ENCODE measurements around the gene EBNA1BP2.

The EBNA1BP2 gene

GRCh38 chr1:43174873-43175272 lies 2.8 kb upstream of the EBNA1BP2 start:
- H3K9ac ChIP-seq (ENCODE audit: low read length in 5 of 5): no peak overlapping the region
- no peak overlapping the region for H3K4me3 ChIP-seq (ENCODE audit: low read depth in 1 of 5, low read length in 5 of 5)
- no peak overlapping the region for H3K27ac ChIP-seq (ENCODE audit: low read depth, low read length)
- H3K4me1 ChIP-seq (ENCODE audit: control insufficient read depth in 5 of 5, insufficient read depth in 5 of 5, low read length in 5 of 5): peaks cover 5 to 16% (median 15%) of the 10 kb centered on the region in 5 donors
- peaks cover 0 to 9% (median 3%) of the 10 kb centered on the region in 5 donors for H3K36me3 ChIP-seq (ENCODE audit: control insufficient read depth in 5 of 5, insufficient read depth in 5 of 5, low read length in 5 of 5)
- H3K9me3 ChIP-seq (ENCODE audit: control insufficient read depth in 5 of 5, low read length in 5 of 5): no peaks in the 10 kb centered on the region
- H3K27me3 ChIP-seq (ENCODE audit: control insufficient read depth in 5 of 5, insufficient read depth in 4 of 5, low read length in 5 of 5): peaks cover 2 to 12% (median 7%) of the 10 kb centered on the region in 5 donors

- peak overlapping the region; percentile 95 to 99 (median 96) for H3K4me3 ChIP-seq (ENCODE audit: low read depth in 1 of 5, low read length in 5 of 5)
- H3K4me1 ChIP-seq (ENCODE audit: control insufficient read depth in 5 of 5, insufficient read depth in 5 of 5, low read length in 5 of 5): peaks cover 5 to 16% (median 15%) of the 10 kb centered on the region in 5 donors
- no peaks in the 10 kb centered on the region for H3K9me3 ChIP-seq (ENCODE audit: control insufficient read depth in 5 of 5, low read length in 5 of 5)
- peak overlapping the region; percentile 47 for H3K27ac ChIP-seq (ENCODE audit: low read depth, low read length)
- H3K27me3 ChIP-seq (ENCODE audit: control insufficient read depth in 5 of 5, insufficient read depth in 4 of 5, low read length in 5 of 5): peaks cover 2 to 10% (median 7%) of the 10 kb centered on the region in 5 donors
- H3K9ac ChIP-seq (ENCODE audit: low read length in 5 of 5): no peak overlapping the region
- peaks cover 14 to 32% (median 20%) of the 10 kb centered on the region in 5 donors for H3K36me3 ChIP-seq (ENCODE audit: control insufficient read depth in 5 of 5, insufficient read depth in 5 of 5, low read length in 5 of 5)
These were observed 460 bp upstream of the EBNA1BP2 start for GRCh38 chr1:43172527-43172972.

- peaks cover 14 to 44% (median 31%) of the 10 kb centered on the region in 5 donors for H3K36me3 ChIP-seq (ENCODE audit: control insufficient read depth in 5 of 5, insufficient read depth in 5 of 5, low read length in 5 of 5)
- H3K9ac ChIP-seq (ENCODE audit: low read length in 5 of 5): peak overlapping the region; percentile 71 to 89 (median 82)
- H3K4me3 ChIP-seq (ENCODE audit: low read depth in 1 of 5, low read length in 5 of 5): peak overlapping the region; percentile 95 to 99 (median 96)
- peaks cover 5 to 16% (median 15%) of the 10 kb centered on the region in 5 donors for H3K4me1 ChIP-seq (ENCODE audit: control insufficient read depth in 5 of 5, insufficient read depth in 5 of 5, low read length in 5 of 5)
- H3K27ac ChIP-seq (ENCODE audit: low read depth, low read length): peak overlapping the region; percentile 47
- H3K9me3 ChIP-seq (ENCODE audit: control insufficient read depth in 5 of 5, low read length in 5 of 5): no peaks in the 10 kb centered on the region
- H3K27me3 ChIP-seq (ENCODE audit: control insufficient read depth in 5 of 5, insufficient read depth in 4 of 5, low read length in 5 of 5): peaks cover 0 to 5% (median 3%) of the 10 kb centered on the region in 5 donors
These were observed 696 bp downstream of the EBNA1BP2 start for GRCh38 chr1:43171312-43171875.

- H3K36me3 ChIP-seq (ENCODE audit: control insufficient read depth in 5 of 5, insufficient read depth in 5 of 5, low read length in 5 of 5): peaks cover 36 to 71% (median 61%) of the 10 kb centered on the region in 5 donors
- no peak overlapping the region for H3K9ac ChIP-seq (ENCODE audit: low read length in 5 of 5)
- H3K9me3 ChIP-seq (ENCODE audit: control insufficient read depth in 5 of 5, low read length in 5 of 5): no peaks in the 10 kb centered on the region
- H3K4me3 ChIP-seq (ENCODE audit: low read depth in 1 of 5, low read length in 5 of 5): no peak overlapping the region
- no peak overlapping the region for H3K27ac ChIP-seq (ENCODE audit: low read depth, low read length)
- no peaks in the 10 kb centered on the region for H3K4me1 ChIP-seq (ENCODE audit: control insufficient read depth in 5 of 5, insufficient read depth in 5 of 5, low read length in 5 of 5)
- H3K27me3 ChIP-seq (ENCODE audit: control insufficient read depth in 5 of 5, insufficient read depth in 4 of 5, low read length in 5 of 5): no peaks in the 10 kb centered on the region
These were observed 6.3 kb downstream of the EBNA1BP2 start for GRCh38 chr1:43165765-43166164.

GRCh38 chr1:43165162-43165561 lies 6.9 kb downstream of the EBNA1BP2 start:
- H3K9ac ChIP-seq (ENCODE audit: low read length in 5 of 5): no peak overlapping the region
- H3K4me1 ChIP-seq (ENCODE audit: control insufficient read depth in 5 of 5, insufficient read depth in 5 of 5, low read length in 5 of 5): no peaks in the 10 kb centered on the region
- no peak overlapping the region for H3K27ac ChIP-seq (ENCODE audit: low read depth, low read length)
- H3K36me3 ChIP-seq (ENCODE audit: control insufficient read depth in 5 of 5, insufficient read depth in 5 of 5, low read length in 5 of 5): peaks cover 36 to 65% (median 58%) of the 10 kb centered on the region in 5 donors
- no peaks in the 10 kb centered on the region for H3K9me3 ChIP-seq (ENCODE audit: control insufficient read depth in 5 of 5, low read length in 5 of 5)
- no peak overlapping the region for H3K4me3 ChIP-seq (ENCODE audit: low read depth in 1 of 5, low read length in 5 of 5)
- no peaks in the 10 kb centered on the region for H3K27me3 ChIP-seq (ENCODE audit: control insufficient read depth in 5 of 5, insufficient read depth in 4 of 5, low read length in 5 of 5)

- H3K27me3 ChIP-seq (ENCODE audit: control insufficient read depth in 5 of 5, insufficient read depth in 4 of 5, low read length in 5 of 5): peaks cover 0 to 14% (median 4%) of the 10 kb centered on the region in 5 donors
- H3K36me3 ChIP-seq (ENCODE audit: control insufficient read depth in 5 of 5, insufficient read depth in 5 of 5, low read length in 5 of 5): no peaks in the 10 kb centered on the region
- no peak overlapping the region for H3K9ac ChIP-seq (ENCODE audit: low read length in 5 of 5)
- H3K4me1 ChIP-seq (ENCODE audit: control insufficient read depth in 5 of 5, insufficient read depth in 5 of 5, low read length in 5 of 5): no peaks in the 10 kb centered on the region
- no peaks in the 10 kb centered on the region for H3K9me3 ChIP-seq (ENCODE audit: control insufficient read depth in 5 of 5, low read length in 5 of 5)
- no peak overlapping the region for H3K4me3 ChIP-seq (ENCODE audit: low read depth in 1 of 5, low read length in 5 of 5)
- H3K27ac ChIP-seq (ENCODE audit: low read depth, low read length): no peak overlapping the region
These were observed 16.1 kb downstream of the EBNA1BP2 start for GRCh38 chr1:43156026-43156425.

- H3K9ac ChIP-seq (ENCODE audit: low read length in 5 of 5): no peak overlapping the region
- H3K9me3 ChIP-seq (ENCODE audit: control insufficient read depth in 5 of 5, low read length in 5 of 5): no peaks in the 10 kb centered on the region
- H3K4me3 ChIP-seq (ENCODE audit: low read depth in 1 of 5, low read length in 5 of 5): no peak overlapping the region
- peaks cover 0 to 23% (median 9%) of the 10 kb centered on the region in 5 donors for H3K27me3 ChIP-seq (ENCODE audit: control insufficient read depth in 5 of 5, insufficient read depth in 4 of 5, low read length in 5 of 5)
- H3K27ac ChIP-seq (ENCODE audit: low read depth, low read length): no peak overlapping the region
- H3K36me3 ChIP-seq (ENCODE audit: control insufficient read depth in 5 of 5, insufficient read depth in 5 of 5, low read length in 5 of 5): no peaks in the 10 kb centered on the region
- no peaks in the 10 kb centered on the region for H3K4me1 ChIP-seq (ENCODE audit: control insufficient read depth in 5 of 5, insufficient read depth in 5 of 5, low read length in 5 of 5)
These were observed 18.6 kb downstream of the EBNA1BP2 start for GRCh38 chr1:43153443-43153842.

GRCh38 chr1:43152866-43153265 lies 19.2 kb downstream of the EBNA1BP2 start:
- Histone ChIP-seq H3K4me3 (ENCODE audit: low read depth in 1 of 5, low read length in 5 of 5) (no peak overlapping the region), H3K4me1 (ENCODE audit: control insufficient read depth in 5 of 5, insufficient read depth in 5 of 5, low read length in 5 of 5) (peaks cover 0 to 4% (median 1%) of the 10 kb centered on the region in 5 donors), H3K27me3 (ENCODE audit: control insufficient read depth in 5 of 5, insufficient read depth in 4 of 5, low read length in 5 of 5) (peaks cover 0 to 26% (median 9%) of the 10 kb centered on the region in 5 donors), H3K27ac (ENCODE audit: low read depth, low read length) (no peak overlapping the region), H3K9ac (ENCODE audit: low read length in 5 of 5) (no peak overlapping the region), H3K9me3 (ENCODE audit: control insufficient read depth in 5 of 5, low read length in 5 of 5) (no peaks in the 10 kb centered on the region), H3K36me3 (ENCODE audit: control insufficient read depth in 5 of 5, insufficient read depth in 5 of 5, low read length in 5 of 5) (no peaks in the 10 kb centered on the region)

- Histone ChIP-seq H3K9ac (ENCODE audit: low read length in 5 of 5) (no peak overlapping the region), H3K27ac (ENCODE audit: low read depth, low read length) (no peak overlapping the region), H3K27me3 (ENCODE audit: control insufficient read depth in 5 of 5, insufficient read depth in 4 of 5, low read length in 5 of 5) (peaks cover 2 to 25% (median 11%) of the 10 kb centered on the region in 5 donors), H3K4me3 (ENCODE audit: low read depth in 1 of 5, low read length in 5 of 5) (no peak overlapping the region), H3K4me1 (ENCODE audit: control insufficient read depth in 5 of 5, insufficient read depth in 5 of 5, low read length in 5 of 5) (peaks cover 0 to 10% (median 8%) of the 10 kb centered on the region in 5 donors), H3K9me3 (ENCODE audit: control insufficient read depth in 5 of 5, low read length in 5 of 5) (no peaks in the 10 kb centered on the region), H3K36me3 (ENCODE audit: control insufficient read depth in 5 of 5, insufficient read depth in 5 of 5, low read length in 5 of 5) (no peaks in the 10 kb centered on the region)
These were observed 22.2 kb downstream of the EBNA1BP2 start for GRCh38 chr1:43149889-43150288.

- peak overlapping the region in 1 of 5 donors; percentile 48 for H3K9ac ChIP-seq (ENCODE audit: low read length in 5 of 5)
- peaks cover 6 to 31% (median 15%) of the 10 kb centered on the region in 5 donors for H3K27me3 ChIP-seq (ENCODE audit: control insufficient read depth in 5 of 5, insufficient read depth in 4 of 5, low read length in 5 of 5)
- peaks cover 0 to 10% (median 8%) of the 10 kb centered on the region in 5 donors for H3K4me1 ChIP-seq (ENCODE audit: control insufficient read depth in 5 of 5, insufficient read depth in 5 of 5, low read length in 5 of 5)
- no peak overlapping the region for H3K27ac ChIP-seq (ENCODE audit: low read depth, low read length)
- H3K4me3 ChIP-seq (ENCODE audit: low read depth in 1 of 5, low read length in 5 of 5): peak overlapping the region; percentile 48 to 66 (median 58)
- H3K36me3 ChIP-seq (ENCODE audit: control insufficient read depth in 5 of 5, insufficient read depth in 5 of 5, low read length in 5 of 5): no peaks in the 10 kb centered on the region
- H3K9me3 ChIP-seq (ENCODE audit: control insufficient read depth in 5 of 5, low read length in 5 of 5): no peaks in the 10 kb centered on the region
These were observed 24.3 kb downstream of the EBNA1BP2 start for GRCh38 chr1:43147625-43148327.
